Adrenal gland (tissue), 5 donors: Measurements from ENCODE around the gene PPFIA3.

Experiments used
- POLR2A ChIP-seq, 2 donors: fragments of 450-650 bp; IDR thresholded peaks; one replicate each; pipeline ENCODE4 v1.6.1; 2017; ENCODE audit warnings: antibody characterized with exemption in 2 of 2, mild to moderate bottlenecking in 2 of 2, moderate library complexity in 1 of 2
- TF ChIP-seq, protein P1 (sequence below), 6 experiments: fragments of 450-650 bp in 4 of 6; fragments of 200-600 bp in 2 of 6; sonication (generic) in 1 of 6; IDR thresholded peaks; 1 replicate in 5 of 6; 2 replicates in 1 of 6; pipeline versions ENCODE4 v1.5.1 to v1.8.0; 2016 to 2021; ENCODE audit warnings: antibody characterized with exemption in 6 of 6, mild to moderate bottlenecking in 2 of 6, moderate library complexity in 1 of 6
- donor health status: DM: no; HTN: no; CAD: no.

GRCh38 chr19:49085020-49085867 lies 34.1 kb upstream of the PPFIA3 start, which contains the start of gene SNRNP70:
- TF ChIP-seq, protein P1, sequence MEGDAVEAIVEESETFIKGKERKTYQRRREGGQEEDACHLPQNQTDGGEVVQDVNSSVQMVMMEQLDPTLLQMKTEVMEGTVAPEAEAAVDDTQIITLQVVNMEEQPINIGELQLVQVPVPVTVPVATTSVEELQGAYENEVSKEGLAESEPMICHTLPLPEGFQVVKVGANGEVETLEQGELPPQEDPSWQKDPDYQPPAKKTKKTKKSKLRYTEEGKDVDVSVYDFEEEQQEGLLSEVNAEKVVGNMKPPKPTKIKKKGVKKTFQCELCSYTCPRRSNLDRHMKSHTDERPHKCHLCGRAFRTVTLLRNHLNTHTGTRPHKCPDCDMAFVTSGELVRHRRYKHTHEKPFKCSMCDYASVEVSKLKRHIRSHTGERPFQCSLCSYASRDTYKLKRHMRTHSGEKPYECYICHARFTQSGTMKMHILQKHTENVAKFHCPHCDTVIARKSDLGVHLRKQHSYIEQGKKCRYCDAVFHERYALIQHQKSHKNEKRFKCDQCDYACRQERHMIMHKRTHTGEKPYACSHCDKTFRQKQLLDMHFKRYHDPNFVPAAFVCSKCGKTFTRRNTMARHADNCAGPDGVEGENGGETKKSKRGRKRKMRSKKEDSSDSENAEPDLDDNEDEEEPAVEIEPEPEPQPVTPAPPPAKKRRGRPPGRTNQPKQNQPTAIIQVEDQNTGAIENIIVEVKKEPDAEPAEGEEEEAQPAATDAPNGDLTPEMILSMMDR (IDR thresholded peaks at IDR 0.05) = peak in 1 of 6 experiments; percentile 15
- peak; percentile 87 to 89 for TF ChIP-seq POLR2A (IDR thresholded peaks at IDR 0.05)
